IPS-18c (cell line): ENCODE results near the gene NUMB.
A peak's percentile ranks its signal among the peaks of the same experiment; 100 is the strongest.

ENCODE experiments used
- H3K4me3 ChIP-seq: 2 replicates; pipeline ENCODE4 v1.7.0; 2013; ENCODE audit warnings: low read depth, mild to moderate bottlenecking, low read length, moderate library complexity; ENCODE audit not compliant: insufficient read depth
- H3K9me3 ChIP-seq: one replicate; pipeline ENCODE4 v1.6.1; 2013; ENCODE audit warnings: mild to moderate bottlenecking, low read length, moderate library complexity; ENCODE audit not compliant: control insufficient read depth, insufficient read depth

The NUMB gene

DNA sequence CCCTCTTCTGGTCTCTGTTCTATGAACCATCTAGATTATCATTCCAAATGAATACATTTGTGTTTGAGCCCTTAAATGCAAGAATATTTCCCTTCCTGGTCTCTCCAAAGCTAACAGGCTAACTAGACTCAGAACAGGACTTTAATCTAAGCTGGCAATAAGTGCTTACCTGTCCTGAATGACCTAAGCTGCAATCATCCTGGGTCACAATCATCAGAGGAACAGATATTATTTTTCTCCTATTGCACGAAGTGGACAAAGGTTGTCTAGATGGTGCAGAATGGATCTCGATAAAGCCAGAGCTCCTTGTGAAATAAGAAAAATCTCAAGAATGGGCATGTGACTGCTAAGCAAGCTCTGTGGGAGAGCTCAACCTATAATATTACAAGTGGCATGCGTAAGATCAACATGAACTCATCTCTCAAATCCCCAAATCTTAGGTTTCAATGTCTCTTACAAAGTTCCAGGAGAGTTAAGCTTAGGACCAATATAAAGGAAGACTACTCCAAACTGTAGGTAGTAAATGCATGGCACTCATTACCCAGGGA lies 10.6 kb upstream of the NUMB start:
- Histone ChIP-seq H3K4me3 (no peak overlapping the region), H3K9me3 (no peaks in the 10 kb centered on the region)

GRCh38 chr14:73467800-73468199 lies 9.5 kb upstream of the NUMB start:
- no peak overlapping the region for H3K4me3 ChIP-seq
- H3K9me3 ChIP-seq: no peaks in the 10 kb centered on the region

DNA sequence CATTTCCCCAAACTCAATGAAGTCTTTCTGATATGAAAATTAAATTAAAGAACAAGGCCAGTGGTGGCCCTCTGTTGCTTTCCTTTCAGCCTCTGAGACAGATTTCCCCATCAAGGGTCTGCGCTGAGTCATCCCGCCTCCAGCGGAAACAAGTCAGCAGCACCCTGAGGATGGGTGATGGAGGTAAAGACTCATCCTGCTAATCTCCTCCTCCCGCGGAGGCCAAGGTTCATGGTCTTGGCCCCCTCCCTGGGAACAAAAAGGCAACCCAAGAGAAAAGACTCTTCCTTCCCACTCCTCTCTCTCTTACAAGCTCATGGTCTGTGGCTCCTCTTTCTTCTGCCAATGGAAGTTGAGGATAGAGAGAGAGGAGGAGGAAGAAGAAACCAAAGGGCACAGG lies 9.0 kb upstream of the NUMB start:
- Histone ChIP-seq H3K9me3 (no peaks in the 10 kb centered on the region), H3K4me3 (no peak overlapping the region)

- Histone ChIP-seq H3K9me3 (no peaks in the 10 kb centered on the region), H3K4me3 (no peak overlapping the region)
These were observed 8.5 kb upstream of the NUMB start for GRCh38 chr14:73466861-73467260.

DNA sequence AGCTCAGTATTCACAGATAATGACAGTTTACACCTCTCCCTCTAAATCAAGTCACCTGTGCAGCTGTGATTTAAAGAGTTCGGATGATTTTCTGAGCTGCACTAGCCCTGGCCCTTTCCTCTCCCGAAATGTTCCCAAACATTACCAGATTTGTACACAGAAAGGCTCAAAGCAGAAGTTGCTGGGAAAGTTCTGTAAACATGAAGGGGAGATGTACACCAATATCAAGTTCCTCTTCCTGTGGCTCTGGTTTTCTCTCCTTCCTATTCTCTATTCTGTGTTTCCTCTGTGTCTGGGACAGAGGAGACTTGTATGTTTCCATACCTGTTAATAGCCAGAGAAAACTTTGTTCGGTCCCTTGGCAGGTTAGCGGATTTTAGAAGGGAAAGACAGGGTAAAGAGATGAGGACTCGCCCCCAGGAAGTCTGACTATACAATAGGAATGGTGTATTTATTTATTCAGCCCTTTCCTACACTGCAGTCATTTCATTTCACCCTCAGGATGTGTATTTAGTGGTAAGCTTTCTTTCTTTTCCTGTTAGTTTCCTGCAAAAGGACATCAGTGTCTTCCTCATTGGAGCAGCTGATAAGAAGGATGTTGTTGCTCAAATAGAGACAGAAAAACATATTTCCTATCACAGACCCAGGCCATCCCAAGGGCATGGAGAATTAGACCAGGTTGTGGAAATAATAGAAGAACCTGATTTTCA lies 7.6 kb upstream of the NUMB start:
- Histone ChIP-seq H3K9me3 (no peaks in the 10 kb centered on the region), H3K4me3 (no peak overlapping the region)

DNA sequence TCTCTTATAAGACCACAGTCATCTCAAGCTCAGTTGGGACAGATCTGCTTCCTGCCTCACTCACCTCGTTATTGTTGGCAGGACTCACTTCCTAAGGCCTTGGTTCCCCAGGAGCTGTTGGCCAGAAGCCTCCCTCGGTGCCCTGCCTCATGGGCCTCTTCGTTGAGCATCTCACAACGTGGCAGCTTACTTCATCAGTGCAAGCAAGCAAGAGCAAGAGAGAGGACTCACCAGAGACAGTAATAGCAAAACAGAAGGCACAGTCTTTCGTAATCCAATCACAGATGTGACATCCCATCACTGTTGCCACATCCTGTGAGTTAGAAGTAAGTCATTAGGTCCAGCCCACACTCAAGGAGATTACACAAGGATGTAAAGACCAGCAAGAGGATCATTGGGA lies 5.1 kb upstream of the NUMB start:
- H3K4me3 ChIP-seq: no peak overlapping the region
- no peaks in the 10 kb centered on the region for H3K9me3 ChIP-seq

DNA sequence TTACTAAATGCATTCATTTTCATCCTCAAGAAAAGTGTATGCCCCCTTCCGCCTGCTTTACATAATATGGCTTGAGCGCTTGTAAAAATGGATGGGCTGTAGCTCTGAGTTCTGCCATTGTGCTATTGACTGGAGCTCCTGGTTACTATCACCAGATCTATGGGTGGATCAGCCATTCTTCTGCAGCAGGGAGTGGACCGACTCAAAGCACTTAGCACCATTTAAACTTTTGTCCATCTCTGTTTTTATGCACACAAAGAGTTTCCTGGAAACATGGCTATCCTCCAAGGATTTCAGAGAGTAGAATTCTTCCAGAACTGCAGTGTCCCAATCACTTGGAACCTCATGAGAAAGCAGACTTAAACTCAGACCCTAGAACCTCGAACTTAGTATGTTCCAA lies 4.5 kb upstream of the NUMB start:
- H3K9me3 ChIP-seq: no peaks in the 10 kb centered on the region
- no peak overlapping the region for H3K4me3 ChIP-seq

DNA sequence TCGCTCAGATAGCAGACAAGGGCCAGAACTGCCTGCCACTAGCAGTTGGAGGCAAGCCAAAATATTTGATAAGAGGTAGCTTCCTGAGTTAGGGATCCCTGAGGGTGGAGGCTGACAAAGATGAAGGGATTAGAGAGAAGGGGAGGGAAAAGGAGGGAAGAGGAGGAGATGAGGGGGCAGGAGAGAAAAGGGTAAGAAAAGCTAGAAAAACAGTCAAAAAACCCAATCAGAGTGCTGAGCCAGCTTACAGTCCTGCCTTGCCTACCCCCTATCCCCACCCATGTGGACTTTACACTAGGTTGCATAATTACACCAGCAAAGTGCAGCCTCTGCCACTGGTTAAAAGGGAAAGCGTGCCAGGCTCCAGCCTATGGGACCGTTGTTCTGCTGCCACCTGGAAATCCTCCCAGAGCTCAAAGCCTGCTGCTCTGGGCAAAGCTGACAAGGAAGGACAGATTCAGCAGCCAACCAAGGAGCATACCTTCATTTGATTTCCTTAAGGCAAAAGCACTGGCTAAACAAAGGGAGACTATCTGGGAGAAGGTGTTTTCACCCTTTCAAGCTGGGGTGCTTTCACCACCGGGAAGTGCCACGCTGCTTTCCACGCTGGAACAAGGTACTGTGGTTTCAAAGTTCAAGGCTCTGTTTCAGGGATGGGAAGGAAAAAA lies 3.8 kb upstream of the NUMB start:
- Histone ChIP-seq H3K4me3 (no peak overlapping the region), H3K9me3 (no peaks in the 10 kb centered on the region)

- Histone ChIP-seq H3K4me3 (no peak overlapping the region), H3K9me3 (no peaks in the 10 kb centered on the region)
These were observed 3.2 kb upstream of the NUMB start for GRCh38 chr14:73461478-73462047.

DNA sequence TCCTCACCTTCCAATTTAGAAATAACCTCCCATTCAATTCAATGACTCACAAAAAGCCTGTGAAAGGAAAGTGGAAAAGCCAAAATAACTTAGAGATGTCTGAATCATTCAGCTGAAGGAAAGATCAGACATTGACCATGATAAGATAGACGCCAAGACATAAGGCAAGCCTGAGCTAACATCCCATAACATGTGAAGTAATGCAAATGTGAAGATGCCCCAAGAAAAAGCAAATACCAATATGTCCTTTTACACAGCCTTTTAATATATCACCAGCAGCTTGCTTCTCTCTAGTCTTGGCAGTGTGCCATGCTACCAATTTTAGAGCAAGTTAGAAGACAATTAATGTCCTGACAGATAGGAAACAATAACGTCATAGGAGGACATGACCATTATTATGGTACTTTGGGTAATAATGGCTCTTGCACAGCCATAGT lies 2.4 kb upstream of the NUMB start:
- H3K9me3 ChIP-seq: no peaks in the 10 kb centered on the region
- H3K4me3 ChIP-seq: no peak overlapping the region

DNA sequence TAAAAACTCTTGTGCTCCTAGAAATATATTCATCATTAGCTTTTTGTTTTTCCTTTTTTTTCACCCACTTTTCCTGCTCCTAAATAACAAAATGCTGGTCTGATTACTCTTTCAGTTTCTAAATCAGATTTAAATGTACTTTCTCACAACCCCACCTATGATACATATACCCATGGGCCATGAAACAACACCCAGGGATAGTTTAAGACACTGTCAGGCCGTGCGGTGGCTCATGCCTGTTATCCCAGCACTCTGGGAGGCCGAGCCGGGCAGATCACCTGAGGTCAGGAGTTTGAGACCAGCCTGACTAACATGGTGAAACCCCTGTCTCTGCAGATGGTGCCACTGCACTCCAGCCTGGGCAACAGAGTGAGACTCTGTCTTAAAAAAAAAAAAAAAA lies 1.6 kb upstream of the NUMB start:
- Histone ChIP-seq H3K9me3 (no peaks in the 10 kb centered on the region), H3K4me3 (no peak overlapping the region)

DNA sequence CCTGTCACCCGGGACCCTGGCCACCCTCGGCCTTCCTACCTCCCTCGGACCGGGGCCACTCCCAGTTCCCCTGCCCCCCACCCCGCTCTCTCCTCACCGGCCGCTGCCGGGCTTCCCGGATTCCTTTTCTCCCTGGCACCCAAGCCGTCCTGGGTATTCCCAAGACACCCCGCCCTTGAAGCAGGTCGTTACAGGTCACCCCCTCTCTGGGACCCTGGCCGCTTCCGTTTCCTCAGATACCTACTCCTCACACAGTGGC lies 493 bp downstream of the NUMB start:
- Histone ChIP-seq H3K9me3 (no peaks in the 10 kb centered on the region), H3K4me3 (peak overlapping the region; percentile 91)

DNA sequence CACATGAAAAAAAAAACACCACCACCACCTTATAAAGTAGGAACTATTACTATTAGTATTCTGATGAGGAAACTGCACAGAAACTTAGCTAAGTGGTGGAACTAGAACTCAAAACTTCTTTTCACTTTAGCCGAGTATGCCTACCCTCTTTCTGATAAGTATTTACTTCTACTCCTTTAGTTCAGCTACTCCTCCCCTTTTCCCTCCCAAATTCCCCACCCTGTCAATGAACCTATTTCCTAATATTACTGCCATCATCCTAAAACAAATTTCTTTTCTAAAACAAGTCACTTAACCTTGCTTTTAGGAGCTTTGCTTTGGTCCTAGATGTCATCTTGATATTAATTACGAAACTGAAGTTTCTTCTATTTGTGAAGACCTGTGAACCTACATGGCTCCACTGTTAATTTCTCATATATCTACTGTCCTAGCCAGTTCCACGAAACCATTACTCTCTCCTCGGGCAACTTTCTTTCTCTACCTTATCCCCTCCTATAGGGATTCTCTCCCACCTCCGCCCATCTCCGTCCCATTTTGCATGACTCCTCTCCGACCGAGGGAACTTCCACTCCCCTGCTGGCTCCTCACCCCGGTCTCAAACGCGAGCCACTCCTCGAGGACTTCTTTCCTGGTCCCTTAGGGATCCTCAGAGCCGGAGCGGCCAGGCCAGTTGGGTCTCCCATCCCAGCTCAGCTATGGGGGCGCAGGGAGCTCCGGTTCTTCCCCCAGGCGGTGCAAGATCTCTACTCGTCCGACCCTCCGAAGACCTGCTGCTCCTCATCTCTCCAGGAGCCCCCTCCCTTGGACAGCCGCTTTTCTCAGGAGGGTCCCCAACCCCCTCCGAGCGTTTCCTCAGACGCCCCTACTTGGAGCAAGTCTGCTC lies 1.1 kb downstream of the NUMB start:
- Histone ChIP-seq H3K4me3 (peak overlapping the region; percentile 91), H3K9me3 (no peaks in the 10 kb centered on the region)

GRCh38 chr14:73455294-73455693 lies 3.1 kb downstream of the NUMB start:
- Histone ChIP-seq H3K4me3 (no peak overlapping the region), H3K9me3 (no peaks in the 10 kb centered on the region)

GRCh38 chr14:73452341-73453186 lies 5.8 kb downstream of the NUMB start:
- no peak overlapping the region for H3K4me3 ChIP-seq
- no peaks in the 10 kb centered on the region for H3K9me3 ChIP-seq

GRCh38 chr14:73443758-73444157 lies 14.6 kb downstream of the NUMB start:
- H3K9me3 ChIP-seq: peaks cover 2% of the 10 kb centered on the region

GRCh38 chr14:73441286-73441685 lies 17.1 kb downstream of the NUMB start:
- Histone ChIP-seq H3K9me3 (peaks cover 2% of the 10 kb centered on the region), H3K4me3 (no peak overlapping the region)

More at GRCh38 chr14:73443758-73444157, 14.6 kb downstream of the NUMB start:
- no peak overlapping the region for H3K4me3 ChIP-seq
